ENCODE data around the gene CPA5. TPM values are rescaled to one million over a fixed set of nuclear protein-coding genes. Genes with fewer than 3 reads are reported as not detected.

Gene CPA5
- total and polyA plus RNA-seq, 10 of the 15 experiments (the other 5 are each of a cell fraction or from before 2014, with no cell fraction given) = 0.06 to 0.52 (median 0.29) TPM; not detected in 2

DNA sequence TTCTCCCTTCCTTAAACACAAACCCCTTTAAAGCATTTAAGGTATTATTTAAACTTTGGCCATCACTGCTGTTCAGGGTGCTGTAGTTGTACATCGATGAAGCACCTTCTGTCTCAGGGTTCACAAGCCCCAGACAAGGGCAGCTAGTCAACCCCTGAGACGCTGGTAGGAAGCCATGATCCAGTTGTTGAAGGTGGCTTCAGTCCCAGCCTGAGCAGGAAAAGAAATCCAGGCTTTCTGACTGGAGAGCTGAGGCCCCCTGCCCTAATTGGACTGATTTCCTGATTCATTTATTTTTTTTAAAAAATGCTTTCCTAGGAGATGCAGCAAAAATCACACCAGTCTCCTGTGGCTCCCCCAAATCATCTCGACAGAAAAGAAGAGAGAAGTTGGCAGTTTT is 51.5 kb downstream of the CPA5 start:
- ChIA-PET SMC1A (ENCODE audit: uncharacterized antibody, unreplicated experiment) (interaction anchor here (0.5 kb wide), 1 partner anchor 847 kb away, joined by 3 read pairs; no protein-coding TSS in a partner anchor), POLR2A (no interaction called here), RAD21 (ENCODE audit: unreplicated experiment) (interaction anchor here (0.6 kb wide), 1 partner anchor 17 kb away, joined by 3 read pairs; no protein-coding TSS in a partner anchor), CTCF (no interaction called here)
- Histone ChIP-seq H3K79me2 (ENCODE audit: control insufficient read depth, insufficient read depth, low read length) (no peaks in the 10 kb centered on the region), H3K36me3 (ENCODE audit: control insufficient read depth in 2 of 2, insufficient read depth in 2 of 2, low read length in 1 of 2) (0 out of 4 replicates have a peak, but pooled peaks cover 0 to 4% of the 10 kb centered on the region in 2 experiments), H3K27me3 (replicated peaks in 1 of 2; ENCODE audit: control insufficient read depth in 2 of 2, insufficient read depth in 2 of 2, low read length in 1 of 2) (no peaks in the 10 kb centered on the region), H3K9me3 (replicated peaks; ENCODE audit: control insufficient read depth, insufficient read depth, low read length) (no peaks in the 10 kb centered on the region), H4K20me1 (ENCODE audit: control insufficient read depth, insufficient read depth) (no peaks in the 10 kb centered on the region), H3K4me3 (no peak overlapping the region), H3K4me1 (ENCODE audit: control insufficient read depth, insufficient read depth, low read length) (peaks cover 15% of the 10 kb centered on the region), H3K4me2 (ENCODE audit: control insufficient read depth, insufficient read depth) (no peak overlapping the region), H2AFZ (ENCODE audit: control insufficient read depth, low read depth, low read length) (no peak overlapping the region), H3K27ac (ENCODE audit: control insufficient read depth, insufficient read depth) (no peak overlapping the region), H3K9ac (ENCODE audit: control insufficient read depth, insufficient read depth, low read length) (no peak overlapping the region)
- FAIRE-seq = no peak
- in situ Hi-C loops (cut with MboI) (no loop called here), intact Hi-C loops (cut with micrococcal nuclease; ENCODE audit: unreplicated experiment) (no loop called here)
- ATAC-seq = no peak
- TF ChIP-seq JUNB (IDR thresholded peaks at IDR 0.05) (no peak), DPF2 (IDR thresholded peaks at IDR 0.05) (no peak), POLR2A (IDR thresholded peaks at IDR 0.05; ENCODE audit: low read depth, low read length) (no peak), TCF3 (IDR thresholded peaks at IDR 0.05; ENCODE audit: borderline replicate concordance, insufficient read depth, low read depth, low read length) (no peak), SP1 (IDR thresholded peaks at IDR 0.05; ENCODE audit: low read depth, low read length) (no peak), RB1 (IDR thresholded peaks at IDR 0.05; ENCODE audit: borderline replicate concordance) (no peak), NR2F1 (conservative IDR thresholded peaks at IDR 0.05) (no peak), CBX3 (IDR thresholded peaks at IDR 0.05; ENCODE audit: borderline replicate concordance, low read depth) (no peak), SIX5 (IDR thresholded peaks at IDR 0.05; ENCODE audit: low read depth, low read length, severe bottlenecking) (no peak), STAT3 (IDR thresholded peaks at IDR 0.05; ENCODE audit: low read depth, low read length) (no peak), ZNF274 (IDR thresholded peaks at IDR 0.05; ENCODE audit: insufficient read depth, insufficient read length) (no peak), PAX5 (IDR thresholded peaks at IDR 0.05; ENCODE audit: borderline replicate concordance, low read depth, low read length) (no peak), BMI1 (IDR thresholded peaks at IDR 0.05; ENCODE audit: borderline replicate concordance) (no peak), NFYA (IDR thresholded peaks at IDR 0.05; ENCODE audit: borderline replicate concordance, low read depth, low read length) (no peak), KAT2A (conservative IDR thresholded peaks at IDR 0.05; ENCODE audit: control insufficient read depth, low read depth, low read length) (no peak), RUNX3 (IDR thresholded peaks at IDR 0.05; ENCODE audit: low read length) (no peak)
- TF ChIP-seq, protein P1, sequence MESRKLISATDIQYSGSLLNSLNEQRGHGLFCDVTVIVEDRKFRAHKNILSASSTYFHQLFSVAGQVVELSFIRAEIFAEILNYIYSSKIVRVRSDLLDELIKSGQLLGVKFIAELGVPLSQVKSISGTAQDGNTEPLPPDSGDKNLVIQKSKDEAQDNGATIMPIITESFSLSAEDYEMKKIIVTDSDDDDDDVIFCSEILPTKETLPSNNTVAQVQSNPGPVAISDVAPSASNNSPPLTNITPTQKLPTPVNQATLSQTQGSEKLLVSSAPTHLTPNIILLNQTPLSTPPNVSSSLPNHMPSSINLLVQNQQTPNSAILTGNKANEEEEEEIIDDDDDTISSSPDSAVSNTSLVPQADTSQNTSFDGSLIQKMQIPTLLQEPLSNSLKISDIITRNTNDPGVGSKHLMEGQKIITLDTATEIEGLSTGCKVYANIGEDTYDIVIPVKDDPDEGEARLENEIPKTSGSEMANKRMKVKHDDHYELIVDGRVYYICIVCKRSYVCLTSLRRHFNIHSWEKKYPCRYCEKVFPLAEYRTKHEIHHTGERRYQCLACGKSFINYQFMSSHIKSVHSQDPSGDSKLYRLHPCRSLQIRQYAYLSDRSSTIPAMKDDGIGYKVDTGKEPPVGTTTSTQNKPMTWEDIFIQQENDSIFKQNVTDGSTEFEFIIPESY (IDR thresholded peaks at IDR 0.05) = no peak
- no peak for DNase-seq (ENCODE audit: low read depth, low spot score)
- WGBS (ENCODE audit: insufficient coverage, insufficient replicate concordance, low lambda C conversion rate, missing lambda C conversion rate) = 96% methylated on average over 3 of the region's 3 CpGs
- BruUV-seq (replicated peaks) = no TSS peak

All from GM12878 (cell line).